Activated CD4-positive, alpha-beta T cell treated with anti-CD3 and anti-CD28 coated beads, Interleukin-2, amount 10 ng/mL, durations not matched to agents 7 days and 5 days (primary cell): ENCODE data around the gene KRT32. TPM values are rescaled to one million over a fixed set of nuclear protein-coding genes. Genes with fewer than 3 reads are reported as not detected.

Experiments used
- CTCF ChIA-PET: fragments of 350-600 bp; sonication (Branson Sonifier 250); formaldehyde crosslinking; loops from one replicate; lab custom pipeline; 2021; ENCODE audit warnings: antibody characterized with exemption; lab: Charles Lee
- POLR2A ChIA-PET: fragments of 350-600 bp; sonication (Branson Sonifier 250); formaldehyde crosslinking; loops from one replicate; lab custom pipeline; 2021; ENCODE audit warnings: antibody characterized with exemption; lab: Charles Lee
- DNase-seq: peaks from one replicate; pipeline ENCODE4 v3.0.0-alpha.2; 2020
- H3K27ac Mint-ChIP-seq: one replicate; pipeline ENCODE4 v1.8.0; 2021; ENCODE audit warnings: mild to moderate bottlenecking, moderate library complexity, mixed read lengths
- H3K27me3 Mint-ChIP-seq: one replicate; pipeline ENCODE4 v1.8.0; 2021; ENCODE audit warnings: mixed read lengths
- H3K36me3 Mint-ChIP-seq: one replicate; pipeline ENCODE4 v1.8.0; 2021; ENCODE audit warnings: low read depth, mixed read lengths
- H3K4me1 Mint-ChIP-seq: one replicate; pipeline ENCODE4 v1.8.0; 2021; ENCODE audit warnings: mixed read lengths
- H3K4me3 Mint-ChIP-seq: one replicate; pipeline ENCODE4 v1.8.0; 2021; ENCODE audit warnings: mild to moderate bottlenecking, moderate library complexity, mixed read lengths
- H3K9me3 Mint-ChIP-seq: one replicate; pipeline ENCODE4 v1.8.0; 2021; ENCODE audit warnings: mixed read lengths
- total RNA-seq, 2 experiments: library from RNA; stranded (reverse); gene quantifications; one replicate each; pipeline ENCODE4 v1.2.3, GENCODE V29; 2021

KRT32 gene
- total RNA-seq: not detected

DNA sequence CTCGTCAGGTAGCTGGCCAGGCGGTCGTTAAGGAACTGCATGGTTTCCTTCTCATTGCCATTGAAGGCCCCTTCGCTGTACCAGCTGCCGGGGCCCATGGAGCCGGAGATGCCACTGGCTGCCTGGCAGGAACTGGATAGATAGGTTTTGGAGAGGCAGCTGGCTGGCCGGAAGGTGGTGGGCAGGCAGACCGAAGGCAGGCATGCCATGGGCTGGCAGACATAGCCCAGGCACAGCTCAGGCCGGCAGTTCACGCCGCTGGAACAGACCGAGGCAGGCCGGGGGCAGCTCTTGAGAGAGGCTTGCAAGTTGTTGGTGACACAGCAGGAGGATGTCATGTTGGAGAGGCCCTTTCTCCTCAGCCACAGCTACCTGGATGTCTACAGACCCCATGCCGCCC lies at the start of gene KRT32:
Gene KRT32, minus strand, starts transcription at position 399 of the 400 bp plus-strand sequence. Its CDS starts 61 bp downstream, at position 338.
- H3K36me3 Mint-ChIP-seq: no peaks in the 10 kb centered on the region
- CTCF ChIA-PET: interaction anchor here (0.9 kb wide), 1 partner anchor 16 kb away, joined by 5 read pairs; no protein-coding TSS in a partner anchor
- POLR2A ChIA-PET: no interaction called here
- no peak for DNase-seq
- H3K27ac Mint-ChIP-seq: no peak within 1 kb of the TSS
- H3K4me1 Mint-ChIP-seq: no peaks in the 10 kb centered on the region
- no peaks in the 10 kb centered on the region for H3K9me3 Mint-ChIP-seq
- no peak within 1 kb of the TSS for H3K4me3 Mint-ChIP-seq
- peaks cover 7% of the 10 kb centered on the region for H3K27me3 Mint-ChIP-seq

DNA sequence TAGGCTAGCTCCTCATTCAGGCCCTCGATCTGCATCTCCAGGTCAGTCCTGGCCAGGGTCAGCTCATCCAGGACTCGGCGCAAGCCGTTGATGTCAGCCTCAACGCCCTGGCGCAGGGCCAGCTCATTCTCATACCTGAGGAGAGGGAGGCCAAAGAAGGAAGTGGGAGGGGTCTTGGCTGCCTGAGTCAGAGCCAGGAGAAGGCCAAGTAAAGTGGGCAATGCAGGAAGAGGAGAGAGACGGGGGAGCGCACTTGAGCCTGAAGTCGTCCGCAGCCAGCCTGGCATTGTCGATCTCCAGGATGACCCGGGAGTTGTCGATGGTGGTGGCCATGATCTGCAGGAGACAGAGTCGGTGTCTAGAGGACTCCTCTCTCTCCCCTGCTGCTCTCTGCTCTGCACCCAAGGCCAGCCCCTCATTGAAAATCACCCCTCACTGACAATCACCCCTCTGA lies 49.7 kb upstream of the KRT32 start:
- Mint-ChIP-seq H3K36me3 (no peaks in the 10 kb centered on the region), H3K27me3 (no peaks in the 10 kb centered on the region), H3K4me1 (no peaks in the 10 kb centered on the region), H3K27ac (no peak overlapping the region), H3K4me3 (no peak overlapping the region), H3K9me3 (no peaks in the 10 kb centered on the region)
- POLR2A ChIA-PET: no interaction called here
- CTCF ChIA-PET: no interaction called here
- DNase-seq: no peak

DNA sequence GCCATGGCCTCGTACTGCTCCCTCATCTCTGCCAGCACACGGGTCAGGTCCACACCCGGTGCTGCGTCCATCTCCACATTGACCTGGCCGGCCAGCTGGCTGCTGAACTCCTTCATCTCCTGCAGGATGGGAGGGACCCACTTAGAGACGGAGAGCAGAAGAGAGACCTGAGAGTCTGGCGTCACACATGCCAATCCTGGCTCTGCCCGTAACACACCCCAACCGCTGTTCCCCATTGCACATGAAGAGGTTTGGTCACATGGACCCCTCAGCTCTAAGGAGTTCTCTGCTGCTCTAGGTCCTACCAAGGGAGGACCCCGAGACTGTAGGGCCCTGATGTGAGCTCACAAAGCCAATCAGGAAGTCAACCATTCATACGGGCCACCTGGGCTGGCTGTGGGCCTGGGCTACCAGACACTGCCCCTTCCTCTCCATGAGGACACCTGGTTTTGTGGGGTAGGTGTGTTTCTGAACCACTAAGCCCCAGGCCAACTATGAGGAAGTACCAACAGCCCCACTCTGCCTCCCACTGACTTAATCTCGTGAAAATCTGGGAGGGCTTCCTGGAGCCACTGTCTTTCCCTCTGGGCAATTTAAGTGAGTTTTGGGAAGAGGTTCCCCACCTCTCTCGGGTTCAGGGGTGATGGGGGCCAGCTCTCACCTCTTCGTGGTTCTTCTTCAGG lies 49.1 kb upstream of the KRT32 start:
- Mint-ChIP-seq H3K27ac (no peak overlapping the region), H3K36me3 (no peaks in the 10 kb centered on the region), H3K4me1 (no peaks in the 10 kb centered on the region), H3K9me3 (no peaks in the 10 kb centered on the region), H3K4me3 (no peak overlapping the region), H3K27me3 (no peaks in the 10 kb centered on the region)
- CTCF ChIA-PET: no interaction called here
- DNase-seq: no peak
- POLR2A ChIA-PET: no interaction called here

DNA sequence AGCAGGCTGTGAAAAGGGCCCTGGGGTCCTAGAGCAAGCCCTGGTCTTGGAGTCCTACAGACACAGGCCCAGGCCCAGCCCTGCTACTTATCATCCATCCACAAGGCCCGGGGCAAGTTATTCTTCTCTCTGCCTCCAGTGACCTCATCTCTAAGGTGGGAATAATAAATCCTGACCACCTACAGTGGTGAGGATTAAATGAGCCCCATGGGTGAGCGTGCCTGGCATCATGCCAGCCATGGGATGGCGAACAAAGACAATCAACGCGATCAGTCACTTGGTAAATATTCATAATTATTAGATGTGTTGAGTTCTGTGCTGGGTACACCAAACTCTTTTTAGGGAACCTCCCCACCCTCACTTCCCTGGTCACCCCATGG lies 46.0 kb upstream of the KRT32 start:
- Mint-ChIP-seq H3K9me3 (no peaks in the 10 kb centered on the region), H3K4me1 (no peaks in the 10 kb centered on the region), H3K27ac (no peak overlapping the region), H3K36me3 (no peaks in the 10 kb centered on the region), H3K27me3 (no peaks in the 10 kb centered on the region), H3K4me3 (no peak overlapping the region)
- ChIA-PET CTCF (interaction anchor here (1.5 kb wide), 1 partner anchor 9 kb away, joined by 5 read pairs; no protein-coding TSS in a partner anchor), POLR2A (no interaction called here)
- no peak for DNase-seq

DNA sequence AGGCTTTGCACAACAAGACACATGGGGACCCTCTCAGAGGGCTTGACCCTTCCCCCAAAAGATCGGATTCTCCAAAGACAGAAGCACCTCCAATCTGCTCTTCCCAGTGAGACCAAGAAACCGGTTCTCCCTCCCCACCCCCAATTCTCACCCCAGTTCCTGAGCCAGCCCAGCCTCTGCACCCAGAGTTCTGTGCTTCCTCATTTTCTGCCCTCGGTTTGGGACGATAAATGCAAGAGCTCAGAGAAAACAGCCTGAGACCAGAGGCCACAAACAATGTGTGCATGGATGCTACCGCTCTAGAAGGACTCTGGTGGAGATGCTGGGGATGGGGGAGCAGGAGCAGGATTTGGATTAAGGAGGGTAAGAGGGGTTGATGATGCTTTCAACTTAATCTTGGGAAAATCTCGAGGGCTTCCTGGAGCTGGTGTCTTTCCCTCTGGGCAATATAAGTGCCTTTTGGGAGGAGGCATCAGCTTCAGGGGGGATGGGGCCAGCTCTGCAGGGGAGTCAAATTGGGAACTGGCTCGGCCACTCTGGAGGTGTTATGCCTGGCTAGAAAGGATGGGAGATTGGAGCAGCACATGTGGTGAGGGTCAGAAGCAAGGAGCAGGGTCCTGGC lies 45.5 kb upstream of the KRT32 start:
- Mint-ChIP-seq H3K4me3 (no peak overlapping the region), H3K27ac (no peak overlapping the region), H3K9me3 (no peaks in the 10 kb centered on the region), H3K36me3 (no peaks in the 10 kb centered on the region), H3K4me1 (no peaks in the 10 kb centered on the region), H3K27me3 (no peaks in the 10 kb centered on the region)
- DNase-seq: no peak
- ChIA-PET CTCF (interaction anchor here (1.5 kb wide), 1 partner anchor 9 kb away, joined by 5 read pairs; no protein-coding TSS in a partner anchor), POLR2A (no interaction called here)

DNA sequence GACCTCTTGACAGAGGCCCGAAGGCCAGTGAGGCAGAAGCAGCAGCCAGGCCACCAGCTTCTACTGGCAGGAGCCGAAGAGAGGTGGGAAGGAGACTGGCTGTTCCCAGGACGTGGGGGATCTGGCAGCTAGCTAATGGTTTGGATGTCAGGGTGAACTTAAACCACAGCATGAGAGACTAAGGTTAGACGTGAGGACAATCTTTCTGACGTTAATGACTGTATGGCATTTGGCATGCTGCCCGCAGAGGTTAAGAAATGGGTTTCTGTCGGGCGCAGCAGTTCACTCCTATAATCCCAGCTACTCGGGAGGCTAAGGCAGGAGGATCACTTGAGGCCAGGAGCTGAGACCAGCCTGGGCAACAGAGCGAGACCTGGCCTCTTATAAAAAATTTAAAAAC lies 44.5 kb upstream of the KRT32 start:
- POLR2A ChIA-PET: no interaction called here
- no peaks in the 10 kb centered on the region for H3K36me3 Mint-ChIP-seq
- CTCF ChIA-PET: interaction anchor here (1.1 kb wide), 1 partner anchor 11 kb away, joined by 4 read pairs; no protein-coding TSS in a partner anchor

DNA sequence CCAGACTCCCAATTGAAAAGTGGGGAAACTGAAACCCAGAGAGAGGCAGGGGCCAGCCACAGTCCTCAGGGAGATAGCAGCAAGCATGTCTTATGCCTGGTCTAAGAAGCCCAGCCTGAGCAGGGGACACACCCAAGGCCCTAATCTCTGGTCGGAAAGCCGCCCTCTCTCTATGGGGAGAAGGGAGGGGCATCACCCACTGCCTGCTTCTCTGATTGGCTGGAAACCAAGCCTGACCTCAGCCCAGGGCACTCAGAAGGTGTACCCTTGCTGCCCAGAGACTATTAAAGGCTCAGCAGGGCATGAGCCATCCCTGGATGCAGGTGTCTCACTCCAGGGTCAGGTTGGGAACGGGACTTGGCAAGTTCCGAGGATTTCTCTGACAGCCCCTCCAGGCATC lies 43.9 kb upstream of the KRT32 start:
- Mint-ChIP-seq H3K4me3 (no peak overlapping the region), H3K9me3 (no peaks in the 10 kb centered on the region), H3K27ac (no peak overlapping the region), H3K36me3 (no peaks in the 10 kb centered on the region), H3K27me3 (no peaks in the 10 kb centered on the region), H3K4me1 (no peaks in the 10 kb centered on the region)
- ChIA-PET CTCF (interaction anchor here (1.1 kb wide), 1 partner anchor 11 kb away, joined by 4 read pairs; no protein-coding TSS in a partner anchor), POLR2A (no interaction called here)
- no peak for DNase-seq

More for the DNA sequence above, 44.5 kb upstream of the KRT32 start:
- Mint-ChIP-seq H3K4me1 (no peaks in the 10 kb centered on the region), H3K9me3 (no peaks in the 10 kb centered on the region), H3K4me3 (no peak overlapping the region), H3K27me3 (no peaks in the 10 kb centered on the region), H3K27ac (no peak overlapping the region)
- no peak for DNase-seq

DNA sequence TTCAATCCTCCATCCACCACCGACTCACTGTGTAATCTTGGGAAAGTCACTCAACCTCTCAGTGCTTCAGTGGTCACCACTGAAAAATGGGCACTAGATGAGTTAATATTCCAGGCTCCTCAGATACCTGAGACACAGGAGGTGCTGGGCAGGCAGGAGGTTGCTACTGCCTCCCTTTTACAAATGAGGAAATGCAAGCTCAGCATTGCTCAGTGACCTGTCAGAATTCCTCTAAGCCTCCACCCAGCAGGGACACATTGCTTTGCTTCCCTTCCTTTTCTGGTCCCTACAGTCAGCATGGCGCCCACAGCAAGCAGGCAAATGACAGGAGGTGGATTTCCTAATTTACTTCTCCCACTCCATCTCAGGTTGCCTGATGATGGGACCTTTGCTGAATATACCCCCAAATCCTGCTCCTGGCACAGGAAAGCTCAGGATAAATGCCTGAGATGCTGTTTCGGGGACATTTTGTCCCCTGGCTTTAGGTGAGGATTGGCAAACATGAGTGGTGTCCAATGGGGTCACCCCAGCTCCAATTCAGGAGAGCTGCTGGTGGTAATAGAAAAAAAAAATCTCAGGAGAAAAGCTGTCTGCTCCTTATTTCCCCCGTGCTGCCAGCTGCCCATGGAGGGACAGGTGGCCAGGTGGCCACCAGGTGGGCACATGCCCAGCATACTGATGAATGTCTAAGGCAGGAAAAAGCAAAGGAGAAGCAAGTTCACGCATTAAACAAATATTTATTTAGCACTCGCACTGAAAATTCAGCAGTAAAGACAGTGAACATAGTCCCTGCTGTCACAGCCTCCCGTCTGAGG lies 43.3 kb upstream of the KRT32 start:
- no peaks in the 10 kb centered on the region for H3K4me1 Mint-ChIP-seq
- DNase-seq: no peak
- no peak overlapping the region for H3K4me3 Mint-ChIP-seq
- no peaks in the 10 kb centered on the region for H3K27me3 Mint-ChIP-seq
- H3K27ac Mint-ChIP-seq: no peak overlapping the region
- ChIA-PET POLR2A (no interaction called here), CTCF (interaction anchor here (0.9 to 1.1 kb wide), 2 partner anchors 19 to 54 kb away, joined by 3 read pairs; no protein-coding TSS in a partner anchor)
- H3K9me3 Mint-ChIP-seq: no peaks in the 10 kb centered on the region
- H3K36me3 Mint-ChIP-seq: no peaks in the 10 kb centered on the region

DNA sequence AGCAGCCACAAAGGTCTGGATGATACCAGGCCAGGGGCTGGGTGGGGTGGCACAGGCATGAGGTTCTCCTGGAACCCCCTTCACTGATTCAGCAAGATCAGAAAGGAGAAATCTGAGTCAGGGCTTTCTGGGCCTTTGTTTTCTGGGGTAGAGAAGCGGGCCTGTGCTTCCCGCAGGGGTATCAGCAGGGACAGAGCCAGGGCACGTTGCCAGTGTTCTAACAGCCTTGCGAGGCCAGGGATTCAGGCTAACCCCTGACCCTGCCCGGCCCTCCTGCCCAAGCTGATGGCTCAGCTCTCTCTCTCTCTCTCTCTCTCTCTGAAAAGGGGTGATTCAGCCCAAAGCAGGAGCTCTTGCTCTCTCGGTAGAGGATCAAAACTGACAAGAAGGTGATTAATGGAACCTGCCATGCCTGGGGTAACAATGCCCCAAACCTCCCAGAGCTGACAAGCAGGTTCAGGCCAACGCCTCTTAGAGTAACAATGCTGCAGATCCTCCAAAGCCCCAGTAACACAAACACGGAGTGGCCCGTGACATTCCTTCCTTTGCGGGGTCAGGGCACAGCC lies 40.2 kb upstream of the KRT32 start:
- POLR2A ChIA-PET: no interaction called here
- no peak for DNase-seq
- Mint-ChIP-seq H3K27me3 (no peaks in the 10 kb centered on the region), H3K27ac (no peak overlapping the region), H3K4me1 (no peaks in the 10 kb centered on the region), H3K9me3 (no peaks in the 10 kb centered on the region), H3K36me3 (no peaks in the 10 kb centered on the region), H3K4me3 (no peak overlapping the region)
- CTCF ChIA-PET: interaction anchor here (1.5 kb wide), 1 partner anchor 155 kb away, joined by 3 read pairs; no protein-coding TSS in a partner anchor

DNA sequence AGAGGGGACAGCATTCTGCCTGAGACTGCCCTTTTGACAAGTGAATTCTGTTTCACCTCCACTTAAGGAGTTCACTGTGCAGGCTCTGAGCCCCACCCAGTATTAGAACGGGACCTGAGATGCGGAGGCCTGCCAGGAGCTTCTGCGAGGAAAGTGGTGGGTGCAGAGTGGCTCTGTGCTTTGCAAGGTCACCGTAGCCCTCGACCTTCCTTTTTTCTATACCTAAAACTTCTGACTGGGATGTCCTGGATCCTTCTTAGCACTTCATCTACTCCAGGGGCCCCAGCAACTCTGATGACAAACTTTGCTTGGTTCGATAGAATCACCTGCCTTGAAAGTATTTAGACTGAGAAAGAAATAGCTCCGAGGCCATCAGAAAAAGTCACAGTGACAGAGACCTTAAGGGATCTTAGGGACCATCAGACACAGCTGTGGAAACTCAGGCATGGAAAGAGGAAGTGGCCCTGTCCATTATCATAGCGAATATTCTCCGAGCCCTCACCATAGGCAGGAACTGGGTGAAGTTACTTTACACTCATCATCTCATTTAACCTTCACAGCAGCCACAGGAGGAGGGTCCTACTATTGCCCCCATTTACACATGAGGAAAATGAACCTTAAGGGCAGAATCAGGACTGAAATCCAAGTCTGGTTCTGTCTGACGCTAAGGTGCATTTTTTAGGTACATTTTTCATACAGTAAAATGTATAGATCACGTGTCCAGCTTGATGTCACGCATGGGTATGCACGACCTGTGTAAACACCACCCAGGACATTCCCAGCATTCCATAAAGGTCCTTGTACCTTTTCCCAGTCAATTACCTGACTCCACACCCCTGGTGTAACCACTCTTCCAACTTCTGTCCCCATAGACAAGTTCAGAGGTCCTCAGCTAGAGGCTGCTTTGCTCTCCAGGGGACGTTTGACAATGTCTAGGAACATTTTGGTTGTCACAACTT lies 38.9 kb upstream of the KRT32 start:
- no peak overlapping the region for H3K4me3 Mint-ChIP-seq
- no peak overlapping the region for H3K27ac Mint-ChIP-seq
- H3K36me3 Mint-ChIP-seq: no peaks in the 10 kb centered on the region
- H3K9me3 Mint-ChIP-seq: no peaks in the 10 kb centered on the region
- ChIA-PET POLR2A (no interaction called here), CTCF (interaction anchor here (0.6 to 2.1 kb wide), 2 partner anchors 10 to 13 kb away, joined by 4 to 12 read pairs; partner anchors contain the start of gene KRT15)
- H3K4me1 Mint-ChIP-seq: no peaks in the 10 kb centered on the region
- no peak for DNase-seq
- no peaks in the 10 kb centered on the region for H3K27me3 Mint-ChIP-seq

DNA sequence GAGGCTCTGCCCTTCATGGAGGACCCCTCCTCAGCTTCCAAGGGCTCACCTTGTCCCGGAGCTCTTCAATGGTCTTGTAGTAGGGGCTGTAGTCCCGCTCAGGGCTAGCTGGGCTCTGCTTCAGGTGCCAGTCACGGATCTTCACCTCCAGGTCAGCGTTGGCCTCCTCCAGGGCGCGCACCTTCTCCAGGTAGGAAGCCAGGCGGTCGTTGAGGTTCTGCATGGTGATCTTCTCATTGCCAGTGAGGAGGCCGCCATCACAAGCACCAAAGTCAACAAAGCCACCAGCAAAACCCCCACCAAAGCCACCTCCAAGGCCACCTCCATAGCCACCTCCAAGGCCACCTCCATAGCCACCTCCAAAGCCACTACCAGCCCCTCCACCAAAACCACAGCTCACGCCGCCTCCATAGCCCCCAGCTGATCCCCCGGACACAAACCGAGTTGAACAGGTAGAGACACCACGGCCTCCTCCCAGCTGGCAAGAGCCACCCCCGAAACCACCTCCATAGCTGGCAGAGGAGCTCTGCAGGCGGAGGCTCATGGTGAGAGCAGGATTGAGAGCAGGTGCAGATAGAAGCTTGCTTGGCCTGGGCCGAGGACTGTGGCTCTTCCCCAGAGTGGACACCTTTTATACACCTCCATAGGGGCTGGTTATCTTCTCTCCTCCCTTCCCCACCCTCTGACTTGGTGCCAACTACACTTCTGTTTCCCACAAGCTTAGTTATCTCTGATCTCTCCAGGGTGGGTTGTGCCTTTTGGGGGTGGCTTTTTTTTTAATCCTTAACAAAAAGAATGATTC lies 38.0 kb upstream of the KRT32 start, which contains the start of gene KRT13:
Gene KRT13, minus strand, starts transcription at position 606 of the 802 bp plus-strand sequence. Its CDS starts 62 bp downstream, at position 544.
- H3K4me3 Mint-ChIP-seq: no peak within 1 kb of the TSS
- no peak within 1 kb of the TSS for H3K27ac Mint-ChIP-seq
- H3K36me3 Mint-ChIP-seq: no peaks in the 10 kb centered on the region
- ChIA-PET CTCF (interaction anchor here (0.6 to 2.9 kb wide), 4 partner anchors 10 to 13 kb away, joined by 3 to 12 read pairs (median 8); partner anchors contain the start of gene KRT15), POLR2A (no interaction called here)
- no peak for DNase-seq
- H3K27me3 Mint-ChIP-seq: no peaks in the 10 kb centered on the region
- no peaks in the 10 kb centered on the region for H3K4me1 Mint-ChIP-seq
- no peaks in the 10 kb centered on the region for H3K9me3 Mint-ChIP-seq
